ENCODE results near the gene SLC6A18.

SLC6A18 gene, protein sequence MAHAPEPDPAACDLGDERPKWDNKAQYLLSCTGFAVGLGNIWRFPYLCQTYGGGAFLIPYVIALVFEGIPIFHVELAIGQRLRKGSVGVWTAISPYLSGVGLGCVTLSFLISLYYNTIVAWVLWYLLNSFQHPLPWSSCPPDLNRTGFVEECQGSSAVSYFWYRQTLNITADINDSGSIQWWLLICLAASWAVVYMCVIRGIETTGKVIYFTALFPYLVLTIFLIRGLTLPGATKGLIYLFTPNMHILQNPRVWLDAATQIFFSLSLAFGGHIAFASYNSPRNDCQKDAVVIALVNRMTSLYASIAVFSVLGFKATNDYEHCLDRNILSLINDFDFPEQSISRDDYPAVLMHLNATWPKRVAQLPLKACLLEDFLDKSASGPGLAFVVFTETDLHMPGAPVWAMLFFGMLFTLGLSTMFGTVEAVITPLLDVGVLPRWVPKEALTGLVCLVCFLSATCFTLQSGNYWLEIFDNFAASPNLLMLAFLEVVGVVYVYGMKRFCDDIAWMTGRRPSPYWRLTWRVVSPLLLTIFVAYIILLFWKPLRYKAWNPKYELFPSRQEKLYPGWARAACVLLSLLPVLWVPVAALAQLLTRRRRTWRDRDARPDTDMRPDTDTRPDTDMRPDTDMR

DNA sequence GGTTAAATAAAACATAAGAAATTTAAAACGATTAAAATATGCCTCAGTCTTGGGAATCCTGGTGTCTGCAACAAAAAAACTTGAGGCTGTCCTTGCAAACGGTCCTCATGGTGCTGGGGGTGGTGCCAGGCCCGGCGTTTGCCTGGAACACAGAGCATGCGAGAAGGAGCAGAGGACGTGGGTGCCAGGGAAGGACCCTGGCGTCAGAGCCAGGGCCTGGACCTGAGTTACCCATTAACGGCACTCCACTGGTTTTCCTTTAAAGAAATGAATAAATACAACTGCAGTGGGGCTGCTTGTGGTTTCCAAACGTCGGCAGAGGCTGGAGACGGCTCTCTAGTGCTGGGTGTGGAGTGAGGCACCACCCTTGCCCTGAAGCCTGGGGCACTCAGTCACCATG, at the start of gene SLC6A18:
Gene SLC6A18 (plus strand): TSS at position 301 of the 400 bp plus-strand sequence. CDS start 97 bp downstream, at position 398.
- DNase-seq (ENCODE audit: low read depth) = no peak

DNA sequence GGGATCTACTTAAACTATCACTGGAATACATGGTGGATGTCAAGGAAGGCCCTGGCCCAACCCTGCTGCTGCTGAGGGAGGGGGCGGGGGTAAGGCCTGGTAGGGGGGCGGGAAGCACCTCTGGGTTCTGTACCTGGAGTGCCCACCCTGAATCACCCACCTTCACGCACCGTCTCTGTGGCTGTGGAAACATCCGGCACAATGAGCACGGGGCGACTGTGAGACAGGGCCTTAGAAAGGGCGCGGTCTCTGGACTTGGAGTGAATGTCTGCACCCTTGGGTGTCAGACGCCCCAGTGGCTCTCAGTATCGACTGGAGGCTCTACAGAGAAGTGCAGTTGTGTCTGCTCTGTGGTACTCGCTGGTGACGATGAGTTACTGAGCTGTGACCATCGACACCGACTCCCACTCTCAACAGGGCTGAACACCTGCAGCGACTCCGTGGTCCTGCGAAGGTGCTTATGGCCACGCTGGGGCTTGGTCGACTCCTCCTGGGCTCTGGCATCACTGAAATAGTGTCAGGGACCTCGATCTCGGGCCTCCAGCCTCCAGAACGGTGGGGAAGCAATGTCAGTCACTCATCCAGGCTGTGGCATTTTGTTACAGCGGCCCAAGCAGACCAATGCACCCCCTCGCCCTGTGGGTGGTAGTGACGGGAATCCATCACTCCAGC, 49.2 kb upstream of the SLC6A18 start:
- DNase-seq (ENCODE audit: low read depth) = no peak

GRCh38 chr5:1176473-1177391, 48.4 kb upstream of the SLC6A18 start:
- no peak for DNase-seq (ENCODE audit: low read depth)

DNA sequence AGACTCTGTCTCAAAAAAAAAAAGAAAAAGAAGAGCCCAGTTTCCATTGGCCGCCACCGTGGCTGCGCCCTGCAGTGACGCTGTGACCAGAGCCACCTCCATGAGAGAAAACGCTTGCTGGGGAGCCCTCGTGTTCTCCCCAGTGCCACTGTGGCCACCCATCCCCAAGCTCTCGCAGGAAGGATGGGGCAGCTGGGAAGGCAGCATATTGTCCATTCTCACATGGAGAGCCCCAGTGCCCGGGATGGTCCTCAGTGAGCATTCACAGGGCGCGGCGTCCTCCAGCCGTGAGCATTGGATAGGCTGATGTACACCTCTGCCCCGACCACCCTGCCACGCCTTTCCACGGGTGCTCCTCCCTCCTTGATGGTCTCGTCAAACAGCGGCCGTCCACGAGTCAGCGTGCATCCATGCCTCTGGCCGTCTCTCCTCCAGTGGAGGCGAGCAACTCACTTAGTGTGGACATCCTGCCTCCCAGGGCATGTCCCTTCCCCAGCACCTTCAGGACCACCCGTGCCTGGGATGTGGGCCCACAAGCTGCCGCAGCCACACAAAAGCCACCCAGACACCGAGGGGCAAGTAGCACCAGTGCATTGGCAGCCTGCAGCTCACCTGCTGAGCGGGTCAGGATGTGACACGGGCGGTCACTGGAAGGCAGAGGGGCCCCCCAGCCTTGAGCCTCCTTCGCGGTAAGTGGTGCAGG, 47.2 kb upstream of the SLC6A18 start:
- DNase-seq (ENCODE audit: low read depth) = no peak

DNA sequence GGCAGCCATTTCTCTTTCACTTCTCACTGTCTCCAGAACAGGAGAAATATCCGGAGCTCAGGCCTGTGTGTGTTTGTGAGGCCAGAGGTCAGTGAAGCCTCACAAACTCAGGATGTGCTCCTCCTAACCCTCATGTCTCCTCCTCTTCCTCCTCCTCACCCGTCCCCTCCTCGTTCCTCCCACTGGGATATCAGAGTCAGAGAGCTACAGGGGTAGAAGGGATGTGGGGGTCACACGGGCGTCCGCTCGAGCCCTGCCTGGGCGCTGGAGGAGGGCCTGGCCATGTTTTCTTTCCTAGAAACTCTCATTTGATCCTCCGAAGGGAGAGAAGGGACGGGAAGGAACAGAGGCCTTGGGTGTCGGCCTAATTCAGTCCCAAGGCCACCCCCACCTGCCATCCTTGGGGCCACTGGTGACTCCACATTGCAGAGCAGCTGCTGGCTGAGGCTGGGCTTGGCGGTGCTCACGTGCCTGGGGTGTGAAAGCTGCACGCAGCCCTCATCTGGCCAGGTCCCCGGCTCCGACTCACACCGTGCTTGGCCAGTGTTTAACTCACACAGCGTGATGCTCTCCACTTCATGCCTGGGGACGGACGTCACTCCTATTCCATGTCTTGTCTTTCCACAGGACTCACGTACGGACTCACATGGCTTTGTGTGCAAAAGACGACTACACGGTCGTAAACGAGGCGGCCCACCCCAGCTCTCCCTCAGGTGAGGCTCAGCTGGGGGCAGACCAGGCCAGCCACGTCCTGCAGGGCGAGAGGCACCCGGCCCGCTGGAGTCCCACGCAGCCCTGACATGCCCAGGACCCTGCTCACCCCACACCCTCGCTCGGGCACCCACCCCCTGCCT, 46.4 kb upstream of the SLC6A18 start:
- DNase-seq (ENCODE audit: low read depth) = no peak

- no peak for DNase-seq (ENCODE audit: low read depth)
These were observed 45.8 kb upstream of the SLC6A18 start for GRCh38 chr5:1179383-1179715.

GRCh38 chr5:1180096-1180495, 45.1 kb upstream of the SLC6A18 start:
- DNase-seq (ENCODE audit: low read depth) = no peak

- no peak for DNase-seq (ENCODE audit: low read depth)
These were observed 44.3 kb upstream of the SLC6A18 start for GRCh38 chr5:1180841-1181271.

GRCh38 chr5:1181451-1182359, 43.5 kb upstream of the SLC6A18 start:
- DNase-seq (ENCODE audit: low read depth) = no peak

GRCh38 chr5:1182360-1182632, 42.9 kb upstream of the SLC6A18 start:
- DNase-seq (ENCODE audit: low read depth) = no peak

DNA sequence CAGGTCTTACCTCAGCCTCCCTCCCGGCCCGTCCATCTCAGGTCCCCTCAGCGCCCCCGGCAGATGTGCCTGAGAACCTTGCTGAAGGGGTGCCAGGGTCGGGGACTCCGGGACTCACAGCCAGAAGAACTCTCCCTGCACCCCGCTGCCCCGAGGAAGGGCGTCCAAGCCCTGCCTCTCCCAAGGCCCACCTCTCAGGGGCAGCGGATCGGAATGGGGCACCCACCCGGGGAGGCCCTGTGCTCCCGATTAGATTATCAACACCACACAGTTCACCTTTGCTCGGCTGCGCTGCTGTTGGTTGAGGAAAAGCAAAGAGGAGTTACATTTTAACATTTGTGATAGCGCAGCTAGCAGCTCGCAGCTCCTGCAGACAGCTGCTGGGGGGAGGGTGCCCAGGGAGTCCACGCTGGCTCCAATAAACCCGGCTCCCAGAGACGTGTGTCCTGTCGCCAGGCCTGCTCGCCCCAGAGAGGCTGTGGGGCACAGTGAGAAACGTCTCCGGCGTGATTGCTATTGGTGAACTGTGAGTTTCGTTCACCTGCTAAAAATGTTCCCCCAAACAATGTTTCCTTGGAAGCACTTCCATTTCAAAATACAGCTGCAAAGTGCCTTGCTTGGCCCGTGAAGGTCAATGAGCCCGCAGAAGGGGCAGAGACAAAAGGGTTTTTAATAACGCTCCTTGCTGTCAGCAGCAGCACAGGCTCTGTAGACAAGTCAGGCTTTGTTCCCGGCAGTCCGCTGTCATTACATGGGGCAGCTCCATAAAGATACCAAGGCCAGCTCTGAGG, 42.4 kb upstream of the SLC6A18 start:
- no peak for DNase-seq (ENCODE audit: low read depth)

- no peak for DNase-seq (ENCODE audit: low read depth)
These were observed 41.6 kb upstream of the SLC6A18 start for GRCh38 chr5:1183424-1184162.

GRCh38 chr5:1184163-1184470, 41.1 kb upstream of the SLC6A18 start:
- DNase-seq (ENCODE audit: low read depth) = no peak

GRCh38 chr5:1184481-1184880, 40.7 kb upstream of the SLC6A18 start:
- DNase-seq (ENCODE audit: low read depth) = no peak

- DNase-seq (ENCODE audit: low read depth) = no peak
These were observed 40.0 kb upstream of the SLC6A18 start for GRCh38 chr5:1185038-1185627.

- DNase-seq (ENCODE audit: low read depth) = no peak
These were observed 39.4 kb upstream of the SLC6A18 start for GRCh38 chr5:1185629-1186350.
